Kidney (tissue), 14 donors: ENCODE results near the gene CNNM2. TPM values are rescaled to one million over a fixed set of nuclear protein-coding genes. Genes with fewer than 3 reads are reported as not detected.
A peak's percentile ranks its signal among the peaks of the same experiment; 100 is the strongest.

Source experiments
- DNase-seq, 5 donors: peaks; one replicate each; pipeline ENCODE4 v3.0.0-alpha.2; 2013 to 2020
- FAIRE-seq: peaks from 2 replicates; lab custom pipeline; 2012; peaks lifted over from hg19 to GRCh38; lab: Jason Lieb, UNC
- H3K27ac ChIP-seq, 2 donors: one replicate each; pipeline ENCODE4 v1.7.0; 2013; ENCODE audit warnings: low read depth in 2 of 2, low read length in 2 of 2, inconsistent platforms in 1 of 2
- H3K27me3 ChIP-seq: one replicate; pipeline ENCODE4 v1.7.1; 2013; ENCODE audit warnings: low read length, inconsistent platforms; ENCODE audit not compliant: control insufficient read depth, insufficient read depth
- H3K36me3 ChIP-seq, 3 donors: one replicate each; pipeline versions ENCODE4 v1.7.0 to v1.7.1; 2013; ENCODE audit warnings: low read length in 3 of 3, control low read depth in 1 of 3, inconsistent platforms in 1 of 3; ENCODE audit not compliant: insufficient read depth in 3 of 3, control insufficient read depth in 2 of 3
- H3K4me1 ChIP-seq, 3 donors: one replicate each; pipeline versions ENCODE4 v1.7.0 to v1.7.1; 2013; ENCODE audit warnings: low read length in 3 of 3, inconsistent platforms in 1 of 3, low read depth in 1 of 3; ENCODE audit not compliant: control insufficient read depth in 2 of 3, insufficient read depth in 2 of 3
- H3K4me3 ChIP-seq, 3 donors: one replicate each; pipeline versions ENCODE4 v1.7.0 to v1.8.1; 2013; ENCODE audit warnings: low read length in 3 of 3, control low read depth in 1 of 3, inconsistent platforms in 1 of 3
- H3K9ac ChIP-seq, 3 donors: one replicate each; pipeline versions ENCODE4 v1.7.0 to v1.7.1; 2013; ENCODE audit warnings: low read length in 3 of 3, control low read depth in 1 of 3, inconsistent platforms in 1 of 3
- H3K9me3 ChIP-seq, 3 donors: one replicate each; pipeline versions ENCODE4 v1.7.0 to v1.7.1; 2013; ENCODE audit warnings: low read length in 3 of 3, control low read depth in 1 of 3, inconsistent platforms in 1 of 3; ENCODE audit not compliant: control insufficient read depth in 2 of 3, insufficient read depth in 1 of 3
- CTCF ChIP-seq: IDR thresholded peaks from 3 replicates; pipeline ENCODE4 v1.5.1; 2012; ENCODE audit warnings: mild to moderate bottlenecking, moderate library complexity, borderline replicate concordance; ENCODE audit not compliant: insufficient read depth; ENCODE audit errors: extremely low read depth
- intact Hi-C: fragments of 100-400 bp; cut with DNase I; formaldehyde crosslinking; loops from one replicate; pipeline ENCODE4 v1.11.1; 2022
- polyA plus RNA-seq: library from polyadenylated mRNA; stranded (reverse); fragments of 350-450 nt; fragmentation: Illumina TruSeq; extraction: RNeasy Lipid Tissue Mini Kit (QIAGEN cat#74804); gene quantifications from one replicate; pipeline ENCODE4 v1.2.3, GENCODE V29; 2014; ENCODE audit warnings: low read depth, low replicate concordance; ENCODE audit not compliant: insufficient read depth
- total RNA-seq: library from RNA; stranded (reverse); fragmentation: NEBNext Ultra II Directional; extraction: Animal tissue kit (Norgen Biotek cat#: 25700); gene quantifications from one replicate; pipeline ENCODE4 v1.2.1, GENCODE V29; 2021
- donor health status: control.
- donor health status: control.
- donor health status: control.
- donor health status: control.
- donor health status: control.
- donor health status: DM: yes; HTN: yes; CAD: no.
- donor health status: Normal renal cell carcinoma (clear cell type).

The CNNM2 gene
- total and polyA plus RNA-seq, 2 donors from 2014 or later, result 10.9 to 11.8 TPM

GRCh38 chr10:102900006-102900405 lies 18.1 kb upstream of the CNNM2 start:
- no peaks in the 10 kb centered on the region for H3K36me3 ChIP-seq
- intact Hi-C loops, result loop anchor here (5.0 kb wide), 1 partner anchor 173 kb away; no protein-coding TSS in a partner anchor
- H3K27ac ChIP-seq, result no peak overlapping the region
- H3K4me1 ChIP-seq, result peaks cover 0 to 5% (median 0%) of the 10 kb centered on the region in 3 donors
- H3K27me3 ChIP-seq, result no peaks in the 10 kb centered on the region
- DNase-seq, result no peak
- H3K9ac ChIP-seq, result no peak overlapping the region
- H3K4me3 ChIP-seq, result no peak overlapping the region
- H3K9me3 ChIP-seq, result no peaks in the 10 kb centered on the region
- no peak for FAIRE-seq
- no peak for TF ChIP-seq CTCF

GRCh38 chr10:102904346-102904745 lies 13.7 kb upstream of the CNNM2 start:
- no peak for FAIRE-seq

GRCh38 chr10:102906507-102906906 lies 11.6 kb upstream of the CNNM2 start:
- H3K9ac ChIP-seq, result no peak overlapping the region
- intact Hi-C loops, result no loop called here
- TF ChIP-seq CTCF, result no peak
- no peaks in the 10 kb centered on the region for H3K27me3 ChIP-seq
- FAIRE-seq (peak; percentile 19), DNase-seq (no peak)
- H3K4me3 ChIP-seq, result no peak overlapping the region
- H3K36me3 ChIP-seq, result no peaks in the 10 kb centered on the region
- no peak overlapping the region for H3K27ac ChIP-seq
- H3K4me1 ChIP-seq, result peaks cover 0 to 14% (median 0%) of the 10 kb centered on the region in 3 donors
- H3K9me3 ChIP-seq, result no peaks in the 10 kb centered on the region

More at GRCh38 chr10:102904346-102904745, 13.7 kb upstream of the CNNM2 start:
- Histone ChIP-seq H3K4me1 (peaks cover 0 to 14% (median 0%) of the 10 kb centered on the region in 3 donors), H3K9me3 (no peaks in the 10 kb centered on the region), H3K9ac (no peak overlapping the region), H3K4me3 (no peak overlapping the region), H3K27ac (no peak overlapping the region), H3K36me3 (no peaks in the 10 kb centered on the region), H3K27me3 (no peaks in the 10 kb centered on the region)
- DNase-seq, result no peak
- no peak for TF ChIP-seq CTCF
- intact Hi-C loops, result loop anchor here (5.0 kb wide), 1 partner anchor 177 kb away; no protein-coding TSS in a partner anchor

- no peak for DNase-seq
- H3K27ac ChIP-seq, result no peak overlapping the region
- no peaks in the 10 kb centered on the region for H3K36me3 ChIP-seq
- no peak for TF ChIP-seq CTCF
- H3K9ac ChIP-seq, result no peak overlapping the region
- no peak overlapping the region for H3K4me3 ChIP-seq
- FAIRE-seq, result no peak
- H3K27me3 ChIP-seq, result peaks cover 2% of the 10 kb centered on the region
- no peaks in the 10 kb centered on the region for H3K9me3 ChIP-seq
- intact Hi-C loops, result loop anchor here (5.0 to 10.0 kb wide), 2 partner anchors 153 to 330 kb away; partner anchors contain the start of gene RPEL1
- H3K4me1 ChIP-seq, result peaks cover 0 to 13% (median 0%) of the 10 kb centered on the region in 3 donors
These were observed 3.3 kb upstream of the CNNM2 start for GRCh38 chr10:102914781-102915180.
